Activated naive CD4-positive, alpha-beta T cell treated with anti-CD3 and anti-CD28 coated beads, Interleukin-2, amount 10 ng/mL, durations not matched to agents 7 days and 5 days (primary cell): ENCODE results near the gene MKNK1.

Experiments used
- CTCF ChIA-PET: fragments of 350-600 bp; sonication (Branson Sonifier 250); formaldehyde crosslinking; loops from one replicate; lab custom pipeline; 2021; ENCODE audit warnings: antibody characterized with exemption; lab: Charles Lee
- DNase-seq: peaks from one replicate; pipeline ENCODE4 v3.0.0-alpha.2; 2020
- H3K27ac Mint-ChIP-seq: one replicate; pipeline ENCODE4 v1.8.0; 2021; ENCODE audit warnings: mild to moderate bottlenecking, moderate library complexity, mixed read lengths
- H3K27me3 Mint-ChIP-seq: one replicate; pipeline ENCODE4 v1.8.0; 2021; ENCODE audit warnings: mild to moderate bottlenecking, mixed read lengths
- H3K36me3 Mint-ChIP-seq: one replicate; pipeline ENCODE4 v1.8.0; 2021; ENCODE audit warnings: mixed read lengths
- H3K4me1 Mint-ChIP-seq: one replicate; pipeline ENCODE4 v1.8.0; 2021; ENCODE audit warnings: mixed read lengths
- H3K4me3 Mint-ChIP-seq: one replicate; pipeline ENCODE4 v1.8.0; 2021; ENCODE audit warnings: mild to moderate bottlenecking, moderate library complexity, mixed read lengths
- H3K9me3 Mint-ChIP-seq: one replicate; pipeline ENCODE4 v1.8.0; 2021; ENCODE audit warnings: mixed read lengths

Gene MKNK1

DNA sequence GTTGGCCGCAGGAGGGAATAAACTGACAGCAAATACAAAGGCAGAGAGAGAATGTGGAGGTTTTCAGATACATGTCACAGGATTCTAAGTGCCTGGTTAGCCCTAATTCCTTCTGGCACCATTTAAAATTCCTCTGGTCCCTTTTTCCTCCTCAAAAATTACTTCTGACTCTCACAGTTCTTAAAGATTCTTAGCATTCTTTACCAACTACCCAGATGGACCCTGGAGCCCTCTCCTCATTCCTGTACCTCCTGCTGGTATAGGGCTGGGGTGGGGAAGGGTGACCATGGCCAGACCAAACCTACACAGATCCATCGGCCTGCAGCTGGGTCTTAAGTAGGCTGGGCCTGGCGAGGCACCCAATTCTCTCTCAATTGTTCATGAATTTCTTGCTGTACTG, 7.2 kb downstream of the MKNK1 start:
- CTCF ChIA-PET: interaction anchor here (0.9 kb wide), 1 partner anchor 13 kb away, joined by 3 read pairs; no protein-coding TSS in a partner anchor
- peaks cover 74% of the 10 kb centered on the region for H3K4me1 Mint-ChIP-seq

DNA sequence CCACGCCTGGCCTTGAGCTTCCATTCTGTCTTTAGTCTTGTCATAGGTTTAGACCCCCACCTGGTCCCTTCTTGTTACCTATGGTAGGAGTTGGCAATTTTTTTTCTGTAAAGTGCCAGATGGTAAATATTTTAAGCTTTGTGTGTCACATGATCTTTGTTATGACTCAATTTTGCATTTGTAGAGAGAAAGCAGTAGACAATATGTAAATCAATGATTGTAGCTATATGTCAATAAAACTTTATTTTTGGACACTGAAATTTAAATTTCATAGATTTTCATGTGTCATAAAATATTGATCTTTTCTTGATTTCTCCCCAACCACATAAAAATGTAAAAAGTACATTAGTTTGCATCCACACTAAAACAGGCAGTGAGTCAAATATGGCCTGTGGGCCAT, 8.0 kb downstream of the MKNK1 start:
- Mint-ChIP-seq H3K9me3 (no peaks in the 10 kb centered on the region), H3K4me1 (peaks cover 73% of the 10 kb centered on the region), H3K4me3 (no peak overlapping the region), H3K27me3 (no peaks in the 10 kb centered on the region), H3K36me3 (peaks cover 62% of the 10 kb centered on the region), H3K27ac (no peak overlapping the region)
- no peak for DNase-seq
- CTCF ChIA-PET: no interaction called here

More for the DNA sequence above, 7.2 kb downstream of the MKNK1 start:
- peaks cover 56% of the 10 kb centered on the region for H3K36me3 Mint-ChIP-seq
- no peak overlapping the region for H3K4me3 Mint-ChIP-seq
- H3K27ac Mint-ChIP-seq: no peak overlapping the region
- H3K27me3 Mint-ChIP-seq: no peaks in the 10 kb centered on the region
- DNase-seq: no peak
- no peaks in the 10 kb centered on the region for H3K9me3 Mint-ChIP-seq

DNA sequence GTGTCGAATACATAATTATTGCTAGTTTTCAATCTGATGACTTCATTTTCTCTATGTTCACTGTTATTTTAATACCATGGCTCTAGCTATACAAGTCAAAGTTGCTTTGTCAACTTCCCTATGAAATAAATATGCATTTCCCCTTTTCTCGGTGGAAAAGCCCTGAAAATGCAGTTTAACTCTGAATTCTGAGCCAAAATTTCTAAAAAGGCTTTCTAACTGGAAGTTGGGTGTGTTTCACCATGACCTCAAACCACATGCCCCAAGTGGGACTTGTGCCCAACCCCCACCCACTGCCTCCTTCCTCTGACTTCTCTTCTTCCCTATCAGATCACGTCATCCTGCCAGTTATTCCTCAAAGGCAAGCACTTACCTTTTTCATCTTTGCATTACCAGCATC, 8.9 kb downstream of the MKNK1 start:
- peaks cover 66% of the 10 kb centered on the region for H3K4me1 Mint-ChIP-seq
- no peaks in the 10 kb centered on the region for H3K27me3 Mint-ChIP-seq
- peak overlapping the region; percentile 12 for H3K27ac Mint-ChIP-seq
- CTCF ChIA-PET: no interaction called here
- H3K9me3 Mint-ChIP-seq: no peaks in the 10 kb centered on the region
- peaks cover 64% of the 10 kb centered on the region for H3K36me3 Mint-ChIP-seq
- no peak overlapping the region for H3K4me3 Mint-ChIP-seq
- DNase-seq: peak; percentile 44

DNA sequence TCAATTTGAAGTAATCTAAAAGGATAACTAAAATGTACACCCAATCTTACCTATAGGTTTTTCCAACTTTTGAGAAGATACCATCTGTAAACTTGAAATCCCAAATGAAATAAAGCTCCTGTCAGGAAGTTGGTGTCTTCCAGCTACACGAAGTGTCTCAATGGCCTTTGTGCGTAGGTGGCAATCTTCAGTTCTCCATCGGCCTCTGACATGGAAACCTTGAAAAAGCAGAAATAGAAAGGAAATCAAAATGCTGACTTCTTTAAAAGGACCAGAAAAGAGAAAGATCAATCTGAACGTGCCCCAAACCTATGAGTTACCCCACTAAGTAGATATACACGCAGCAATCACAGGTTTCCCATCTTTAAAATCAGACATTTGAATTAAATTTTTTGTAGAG, 10.0 kb downstream of the MKNK1 start:
- peaks cover 71% of the 10 kb centered on the region for H3K36me3 Mint-ChIP-seq
- H3K9me3 Mint-ChIP-seq: peaks cover 8% of the 10 kb centered on the region
- peaks cover 56% of the 10 kb centered on the region for H3K4me1 Mint-ChIP-seq
- no peak overlapping the region for H3K4me3 Mint-ChIP-seq
- peak overlapping the region; percentile 19 for H3K27ac Mint-ChIP-seq
- DNase-seq: no peak
- H3K27me3 Mint-ChIP-seq: no peaks in the 10 kb centered on the region
- CTCF ChIA-PET: no interaction called here

DNA sequence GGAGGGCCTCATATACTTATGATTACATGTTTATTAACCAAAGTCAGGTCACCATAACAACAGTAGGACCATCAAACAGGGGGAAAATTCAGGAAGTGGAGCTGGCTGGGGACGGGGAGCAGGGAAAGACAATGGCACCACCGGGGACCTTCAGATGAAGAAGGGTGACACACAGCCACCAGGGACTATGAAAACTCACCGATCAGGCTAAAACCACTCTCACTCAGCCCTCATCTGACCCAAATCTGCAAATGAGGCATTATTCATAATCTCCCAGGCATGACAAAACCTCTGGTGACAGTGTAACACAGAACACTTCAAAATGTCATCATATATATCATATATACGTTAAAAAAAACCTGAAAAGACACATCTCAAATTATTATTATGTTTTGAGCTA, 11.2 kb downstream of the MKNK1 start:
- peaks cover 45% of the 10 kb centered on the region for H3K4me1 Mint-ChIP-seq
- H3K27ac Mint-ChIP-seq: no peak overlapping the region
- H3K4me3 Mint-ChIP-seq: no peak overlapping the region
- no peaks in the 10 kb centered on the region for H3K27me3 Mint-ChIP-seq
- peaks cover 70% of the 10 kb centered on the region for H3K36me3 Mint-ChIP-seq
- H3K9me3 Mint-ChIP-seq: peaks cover 11% of the 10 kb centered on the region
- CTCF ChIA-PET: no interaction called here
- DNase-seq: no peak

DNA sequence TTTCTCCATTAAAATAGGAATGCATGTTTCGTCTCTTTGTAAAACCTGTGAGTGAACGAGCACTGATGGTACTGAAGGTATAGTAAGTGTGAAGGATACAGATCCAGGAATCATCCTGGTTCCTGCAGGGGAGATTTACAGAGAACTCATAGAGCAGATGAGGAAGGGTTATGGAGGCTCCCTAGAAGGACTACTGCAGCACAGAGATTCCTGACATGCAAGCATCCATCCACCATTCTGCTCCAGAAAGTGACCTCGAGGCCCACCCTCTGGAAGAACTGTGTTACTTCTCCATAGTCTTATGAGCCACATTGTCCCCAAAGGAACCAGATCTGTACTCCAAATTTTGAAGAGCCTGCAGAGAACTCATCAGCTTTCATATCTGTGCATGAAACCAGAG, 14.5 kb downstream of the MKNK1 start:
- Mint-ChIP-seq H3K9me3 (peaks cover 11% of the 10 kb centered on the region), H3K27me3 (no peaks in the 10 kb centered on the region), H3K4me3 (no peak overlapping the region), H3K36me3 (peaks cover 77% of the 10 kb centered on the region), H3K4me1 (peaks cover 25% of the 10 kb centered on the region), H3K27ac (no peak overlapping the region)
- no peak for DNase-seq
- CTCF ChIA-PET: interaction anchor here (1.8 kb wide), 1 partner anchor 14 kb away, joined by 6 read pairs; the partner anchor contains the start of gene MKNK1

DNA sequence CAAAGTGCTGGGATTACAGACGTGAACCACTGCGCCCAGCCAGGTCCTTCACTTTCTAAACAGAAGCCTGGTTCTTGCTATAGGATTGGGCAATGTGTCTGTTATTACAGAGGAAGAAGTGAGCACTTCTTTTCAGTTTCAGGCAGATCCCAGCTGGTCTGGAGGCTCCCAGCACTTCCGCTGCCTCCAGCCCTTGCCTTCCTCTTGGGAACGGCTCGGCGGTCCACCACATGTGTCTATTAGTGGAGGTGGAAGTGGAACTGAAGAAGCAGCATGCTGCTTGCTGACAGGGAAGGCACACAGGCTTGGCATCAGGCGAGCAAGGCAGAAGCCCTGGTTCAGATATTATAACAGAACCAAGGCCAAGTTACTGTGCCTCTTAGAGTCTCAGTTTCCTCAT, 17.0 kb downstream of the MKNK1 start:
- peaks cover 75% of the 10 kb centered on the region for H3K36me3 Mint-ChIP-seq

DNA sequence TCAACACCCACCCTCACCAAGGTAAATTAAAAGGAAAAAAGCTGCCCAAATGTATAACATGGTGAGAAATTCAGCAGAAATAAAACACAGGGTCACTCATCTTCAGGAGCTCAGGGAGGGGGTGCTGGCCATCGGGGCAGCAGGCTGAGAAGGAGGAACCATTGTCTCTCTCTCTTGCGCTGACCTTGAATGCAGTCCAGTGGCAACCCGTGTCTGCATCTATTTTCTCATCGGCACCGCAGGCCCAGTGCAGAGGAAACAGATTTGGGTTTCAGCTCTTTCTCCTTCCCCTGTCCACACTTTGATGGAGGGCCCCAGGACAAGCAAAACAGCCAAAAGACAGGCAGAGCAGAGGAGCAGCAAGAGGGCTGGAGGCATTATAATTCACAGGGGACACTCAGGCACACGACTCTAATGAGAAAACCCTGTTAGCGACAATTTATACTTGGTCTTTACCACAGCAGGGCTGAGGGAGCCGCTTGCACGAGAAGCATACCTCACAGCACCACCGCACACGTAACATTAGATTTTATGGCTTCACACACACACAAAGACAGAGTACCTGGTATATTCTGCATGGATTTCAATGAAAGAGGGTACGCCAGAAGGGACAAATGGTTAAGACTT, 18.6 kb downstream of the MKNK1 start:
- H3K27ac Mint-ChIP-seq: no peak overlapping the region
- H3K36me3 Mint-ChIP-seq: peaks cover 70% of the 10 kb centered on the region
- H3K4me1 Mint-ChIP-seq: peaks cover 32% of the 10 kb centered on the region
- H3K9me3 Mint-ChIP-seq: peaks cover 11% of the 10 kb centered on the region
- no peak for DNase-seq
- H3K27me3 Mint-ChIP-seq: no peaks in the 10 kb centered on the region
- H3K4me3 Mint-ChIP-seq: no peak overlapping the region
- CTCF ChIA-PET: interaction anchor here (1.7 kb wide), 1 partner anchor 14 kb away, joined by 4 read pairs; no protein-coding TSS in a partner anchor

More for the DNA sequence above, 17.0 kb downstream of the MKNK1 start:
- Mint-ChIP-seq H3K4me1 (peaks cover 25% of the 10 kb centered on the region), H3K4me3 (no peak overlapping the region), H3K27me3 (no peaks in the 10 kb centered on the region), H3K27ac (no peak overlapping the region), H3K9me3 (peaks cover 11% of the 10 kb centered on the region)
- CTCF ChIA-PET: interaction anchor here (1.7 kb wide), 1 partner anchor 12 kb away, joined by 4 read pairs; no protein-coding TSS in a partner anchor
- no peak for DNase-seq

DNA sequence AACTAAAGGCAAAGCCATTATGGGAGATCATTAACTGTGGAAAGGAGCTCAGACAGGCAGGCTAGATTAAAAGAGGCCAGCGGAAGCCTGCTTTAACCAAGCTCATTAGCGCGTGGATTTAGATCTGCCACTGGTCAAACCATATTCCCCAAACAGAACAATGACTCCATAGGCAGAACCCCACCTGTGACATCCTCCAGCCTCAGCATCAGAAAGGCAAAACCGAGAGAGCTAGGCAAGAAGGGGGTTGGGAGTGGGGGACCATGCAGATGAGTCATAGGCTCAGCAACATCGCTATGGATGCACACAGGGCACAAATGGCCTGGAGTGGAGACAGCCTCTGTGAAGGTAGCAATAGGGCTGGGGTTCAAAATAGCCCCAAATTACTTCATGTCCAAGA, 20.6 kb downstream of the MKNK1 start:
- Mint-ChIP-seq H3K4me3 (no peak overlapping the region), H3K27ac (no peak overlapping the region), H3K4me1 (peaks cover 43% of the 10 kb centered on the region), H3K9me3 (no peaks in the 10 kb centered on the region), H3K27me3 (no peaks in the 10 kb centered on the region), H3K36me3 (peaks cover 65% of the 10 kb centered on the region)
- CTCF ChIA-PET: interaction anchor here (1.0 kb wide), 1 partner anchor 14 kb away, joined by 3 read pairs; no protein-coding TSS in a partner anchor
- DNase-seq: no peak

DNA sequence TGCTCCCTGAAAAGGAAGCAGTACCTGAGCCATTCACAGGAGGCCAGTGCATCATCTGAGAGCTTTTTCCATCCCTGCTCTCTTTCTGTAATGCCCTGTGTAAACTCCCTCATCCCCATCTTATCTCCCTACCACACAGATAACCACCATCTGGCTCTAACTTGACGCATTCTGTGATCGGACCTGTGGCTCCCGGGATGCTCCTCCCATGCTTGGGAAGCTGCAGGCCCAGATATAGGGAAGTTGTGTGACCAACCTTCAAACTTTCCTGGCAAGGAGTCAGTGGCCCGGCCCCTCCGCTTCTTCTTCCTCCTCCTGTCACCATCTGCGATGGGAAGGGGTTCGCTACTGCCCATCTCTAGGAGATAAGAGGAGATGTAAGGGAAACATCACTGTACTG, 21.1 kb downstream of the MKNK1 start:
- H3K36me3 Mint-ChIP-seq: peaks cover 68% of the 10 kb centered on the region
- H3K9me3 Mint-ChIP-seq: no peaks in the 10 kb centered on the region
- CTCF ChIA-PET: no interaction called here
- H3K27me3 Mint-ChIP-seq: no peaks in the 10 kb centered on the region
- no peak for DNase-seq
- H3K4me3 Mint-ChIP-seq: no peak overlapping the region
- H3K4me1 Mint-ChIP-seq: peaks cover 43% of the 10 kb centered on the region
- peak overlapping the region; percentile 93 for H3K27ac Mint-ChIP-seq

DNA sequence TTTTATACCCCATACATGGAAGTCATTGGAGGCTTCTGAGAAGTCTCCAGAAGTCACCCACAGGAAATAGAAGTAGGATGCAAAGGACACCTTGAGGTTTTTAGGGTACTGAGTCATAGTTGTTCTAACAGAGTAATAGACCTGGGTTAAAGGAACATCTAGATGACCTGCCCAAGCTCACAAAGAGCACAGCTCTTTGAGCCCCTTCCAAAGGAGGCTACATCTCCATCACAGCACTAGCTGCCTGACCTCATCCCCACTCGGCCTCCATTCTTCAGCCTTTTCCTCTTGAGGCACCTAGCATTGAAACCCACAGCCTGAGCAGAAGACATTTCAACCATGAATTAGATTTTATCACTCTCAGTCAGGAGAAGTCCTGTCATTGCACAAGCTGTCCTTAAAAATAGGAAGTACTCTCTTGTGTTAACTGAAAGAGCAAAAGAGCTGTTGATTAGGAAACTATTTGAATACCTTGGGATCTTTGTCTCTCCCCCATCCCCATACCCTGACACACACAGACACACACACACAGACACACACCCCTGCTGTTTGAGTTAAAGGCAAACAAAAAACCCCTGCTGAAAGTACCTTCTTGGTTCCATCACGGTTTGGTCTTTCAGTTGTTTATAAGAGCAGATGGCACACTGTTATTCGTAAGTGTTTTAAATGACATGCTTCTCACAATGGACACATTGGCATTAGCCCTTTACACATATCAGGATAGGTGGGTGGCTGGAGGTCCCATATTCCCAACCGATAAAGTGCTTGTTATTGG, 22.2 kb downstream of the MKNK1 start:
- H3K9me3 Mint-ChIP-seq: no peaks in the 10 kb centered on the region
- H3K36me3 Mint-ChIP-seq: peaks cover 67% of the 10 kb centered on the region
- H3K27ac Mint-ChIP-seq: peak overlapping the region; percentile 93
- peak; percentile 45 for DNase-seq
- peaks cover 43% of the 10 kb centered on the region for H3K4me1 Mint-ChIP-seq
- H3K4me3 Mint-ChIP-seq: peak overlapping the region; percentile 52
- CTCF ChIA-PET: interaction anchor here (1.1 to 1.2 kb wide), 3 partner anchors 22 to 38 kb away, joined by 3 to 6 read pairs (median 4); partner anchors contain the start of gene MKNK1
- H3K27me3 Mint-ChIP-seq: no peaks in the 10 kb centered on the region

DNA sequence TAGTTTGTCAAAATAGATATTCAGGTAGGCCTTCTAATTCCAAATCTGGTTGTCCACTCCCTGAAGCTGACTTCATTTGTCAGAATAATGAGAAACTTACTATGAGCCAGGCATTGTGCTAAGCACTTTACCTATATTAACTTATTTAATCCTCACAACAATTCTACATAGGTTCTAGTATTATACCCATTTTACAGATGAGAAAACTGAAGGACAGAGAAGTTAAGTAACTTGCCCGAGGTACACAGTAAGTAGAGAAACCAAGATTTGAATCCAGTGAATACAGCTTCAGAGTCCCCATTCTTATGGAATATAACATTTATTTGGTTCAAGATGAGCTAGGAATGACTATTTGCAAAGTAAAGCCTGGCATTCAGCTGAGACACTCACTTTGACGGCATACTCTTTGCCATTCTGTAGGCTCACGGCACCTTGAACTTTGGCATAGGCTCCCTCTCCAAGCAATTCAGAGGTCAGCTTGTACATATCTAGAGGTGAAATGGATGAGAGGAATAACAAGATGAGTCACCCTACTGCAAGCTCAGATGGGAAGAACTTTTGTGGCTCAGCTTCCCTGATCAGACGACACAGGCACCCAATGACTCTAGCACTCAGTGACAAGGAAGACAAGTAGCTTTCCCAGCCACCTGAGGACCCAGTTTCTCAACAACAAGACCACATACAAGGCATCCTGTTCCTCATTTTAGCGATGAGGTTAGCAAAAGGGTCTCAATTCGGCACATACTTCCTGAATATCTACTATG, 23.7 kb downstream of the MKNK1 start:
- Mint-ChIP-seq H3K27me3 (no peaks in the 10 kb centered on the region), H3K27ac (peak overlapping the region; percentile 69), H3K9me3 (no peaks in the 10 kb centered on the region), H3K36me3 (peaks cover 70% of the 10 kb centered on the region), H3K4me1 (peaks cover 43% of the 10 kb centered on the region), H3K4me3 (no peak overlapping the region)
- CTCF ChIA-PET: no interaction called here
- no peak for DNase-seq

DNA sequence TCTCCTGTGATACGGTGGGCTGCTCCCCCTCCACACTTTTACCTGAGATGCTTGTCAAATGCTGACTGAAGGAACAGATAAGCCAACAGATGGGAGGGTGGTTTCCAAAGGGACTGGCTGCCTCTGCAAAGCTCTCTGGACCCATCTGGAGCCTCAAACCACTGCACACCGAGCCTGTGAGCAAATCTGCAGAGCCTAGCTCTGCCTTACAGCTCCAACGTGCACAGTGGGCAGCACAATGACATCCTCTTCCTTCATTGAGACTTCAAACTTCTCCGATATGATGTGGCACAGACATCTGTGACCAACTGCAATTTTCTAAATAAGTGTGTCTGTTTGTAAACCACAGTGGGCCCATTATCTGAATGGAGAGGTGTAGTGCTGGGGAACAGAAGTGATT, 26.4 kb downstream of the MKNK1 start:
- Mint-ChIP-seq H3K27me3 (no peaks in the 10 kb centered on the region), H3K27ac (no peak overlapping the region), H3K36me3 (peaks cover 68% of the 10 kb centered on the region), H3K4me3 (no peak overlapping the region), H3K4me1 (peaks cover 40% of the 10 kb centered on the region), H3K9me3 (no peaks in the 10 kb centered on the region)
- DNase-seq: no peak
- CTCF ChIA-PET: no interaction called here

DNA sequence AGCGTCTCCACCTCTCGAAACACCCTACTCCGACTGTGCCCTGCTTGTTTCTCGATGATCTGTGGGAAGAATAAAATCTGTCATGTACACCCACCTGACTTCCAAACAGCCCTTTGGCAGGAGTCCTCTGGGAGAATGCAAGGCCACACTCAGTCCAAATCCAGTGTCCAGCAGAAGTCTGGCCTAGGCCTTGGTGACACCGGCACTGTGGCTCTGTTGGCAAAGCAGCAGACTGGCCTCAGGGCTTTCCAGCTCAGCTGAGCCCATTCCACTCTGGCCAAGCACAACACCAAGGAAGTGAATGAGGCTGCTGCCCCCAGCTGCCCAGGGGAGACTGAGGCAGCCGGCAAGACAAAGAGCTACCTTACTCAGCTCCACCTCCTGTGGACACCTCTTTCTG, 27.5 kb downstream of the MKNK1 start:
- Mint-ChIP-seq H3K27ac (no peak overlapping the region), H3K9me3 (no peaks in the 10 kb centered on the region), H3K4me1 (peaks cover 29% of the 10 kb centered on the region), H3K36me3 (peaks cover 61% of the 10 kb centered on the region), H3K27me3 (no peaks in the 10 kb centered on the region), H3K4me3 (no peak overlapping the region)
- CTCF ChIA-PET: interaction anchor here (1.0 kb wide), 1 partner anchor 44 kb away, joined by 3 read pairs; no protein-coding TSS in a partner anchor
- DNase-seq: no peak
